Osteoblast (primary cell): ENCODE measurements around the gene ETFRF1. TPM values are rescaled to one million over a fixed set of nuclear protein-coding genes. Genes with fewer than 3 reads are reported as not detected.

Experiments
- DNase-seq: peaks from one replicate; pipeline ENCODE4 v3.0.0; 2011; ENCODE audit warnings: low spot score, mixed read lengths; ENCODE audit not compliant: insufficient read length; ENCODE audit errors: missing footprints
- H2AFZ ChIP-seq: 2 replicates; pipeline ENCODE4 v1.6.0; 2011; ENCODE audit warnings: mild to moderate bottlenecking, low read length
- H3K27ac ChIP-seq: 2 replicates; pipeline ENCODE4 v1.5.1; 2011; ENCODE audit warnings: mild to moderate bottlenecking, low read depth, low read length, moderate library complexity
- H3K27me3 ChIP-seq: 2 replicates; pipeline ENCODE4 v1.6.0; 2012; ENCODE audit warnings: mild to moderate bottlenecking, control low read depth, inconsistent platforms, low read length, moderate library complexity; ENCODE audit not compliant: insufficient read depth
- H3K36me3 ChIP-seq: 2 replicates; pipeline ENCODE4 v1.5.1; 2011; ENCODE audit warnings: mild to moderate bottlenecking, low read length, control low read depth, moderate library complexity; ENCODE audit not compliant: insufficient read depth
- H3K4me1 ChIP-seq: 2 replicates; pipeline ENCODE4 v1.5.1; 2011; ENCODE audit warnings: mild to moderate bottlenecking, low read length, control low read depth, moderate library complexity; ENCODE audit not compliant: insufficient read depth
- H3K4me2 ChIP-seq: 2 replicates; pipeline ENCODE4 v1.6.0; 2011; ENCODE audit warnings: mild to moderate bottlenecking, low read length; ENCODE audit not compliant: insufficient read depth
- H3K4me3 ChIP-seq: fragments of 200-600 bp; sonication (generic); 3 replicates; pipeline ENCODE4 v1.5.1; 2012; ENCODE audit warnings: mild to moderate bottlenecking, low read length, inconsistent platforms; ENCODE audit not compliant: insufficient read depth
- H3K79me2 ChIP-seq: 2 replicates; pipeline ENCODE4 v1.6.0; 2012; ENCODE audit warnings: mild to moderate bottlenecking, low read length, control low read depth, inconsistent platforms; ENCODE audit not compliant: insufficient read depth
- H3K9me3 ChIP-seq: 2 replicates; pipeline ENCODE4 v1.5.1; 2011; ENCODE audit warnings: low read depth, low read length, control low read depth
- H4K20me1 ChIP-seq: 2 replicates; pipeline ENCODE4 v1.6.0; 2012; ENCODE audit warnings: mild to moderate bottlenecking, low read length, control low read depth; ENCODE audit not compliant: insufficient read depth
- total RNA-seq: library from RNA; depleted of rRNA; stranded (reverse); fragments of >200 nt; gene quantifications from 2 replicates; pipeline ENCODE4 v1.2.3, GENCODE V29; 2012
- TF ChIP-seq, protein P1 (sequence below): IDR thresholded peaks from 2 replicates; pipeline ENCODE4 v1.5.1; 2011; ENCODE audit warnings: mild to moderate bottlenecking, low read depth, low read length, moderate library complexity; ENCODE audit errors: extremely low read depth

ETFRF1 gene
- total RNA-seq, 1 donor, result 27.9 TPM

DNA sequence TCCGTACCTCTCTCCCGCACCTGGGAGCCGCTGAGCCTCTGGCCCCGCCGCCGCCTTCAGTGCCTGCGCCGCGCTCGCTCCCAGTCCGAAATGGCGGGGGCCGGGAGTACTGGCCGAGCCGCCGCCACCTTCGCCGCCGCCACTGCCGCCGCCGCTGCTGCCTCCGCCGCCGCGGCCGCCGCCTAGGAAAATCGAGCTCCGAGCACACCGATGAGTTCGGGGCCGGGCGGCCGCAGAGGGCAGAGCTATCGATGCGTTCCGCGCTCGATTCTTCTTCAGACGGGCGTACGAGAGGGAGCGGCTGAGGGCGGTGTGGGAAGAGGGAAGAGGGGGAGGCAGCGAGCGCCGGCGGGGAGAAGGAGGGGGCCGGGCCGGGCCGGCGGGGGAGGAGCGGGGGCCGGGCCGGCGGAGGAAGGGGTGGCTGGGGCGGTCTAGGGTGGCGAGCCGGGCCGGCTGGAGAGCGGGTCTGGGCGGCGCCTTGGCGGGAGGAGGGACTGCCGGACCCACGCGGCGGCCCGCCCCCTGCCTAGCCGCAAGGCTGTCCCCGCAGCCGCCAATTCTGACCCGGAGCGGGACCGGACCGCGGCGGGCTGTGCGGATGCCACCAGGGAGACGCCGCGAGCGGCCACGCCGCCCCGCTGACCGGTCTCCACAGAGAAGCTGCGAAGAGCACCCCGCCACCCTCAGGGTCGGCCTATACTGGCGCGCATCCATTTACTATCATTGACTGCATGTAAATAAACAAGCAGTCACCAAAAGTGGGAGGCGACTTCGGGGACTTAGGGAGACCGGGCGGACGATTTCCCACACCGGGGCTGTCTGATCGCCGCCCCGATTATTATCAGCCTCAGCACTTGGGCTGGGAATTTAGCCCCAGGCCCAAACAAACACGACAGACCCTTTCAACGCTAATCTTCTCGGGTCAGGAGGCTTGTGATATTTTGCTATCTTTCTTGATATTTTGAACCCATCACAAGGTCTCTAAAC is 56.0 kb downstream of the ETFRF1 start, which contains the start of gene KRAS:
Gene KRAS (minus strand): TSS at position 186 of the 987 bp plus-strand sequence.
- no peaks in the 10 kb centered on the region for H3K9me3 ChIP-seq
- peak within 1 kb of the TSS; percentile 86 for H3K4me3 ChIP-seq
- peaks cover 7% of the 10 kb centered on the region for H3K4me1 ChIP-seq
- peak within 1 kb of the TSS; percentile 89 for H2AFZ ChIP-seq
- H3K4me2 ChIP-seq, result peak within 1 kb of the TSS; percentile 95
- peaks cover 2% of the 10 kb centered on the region for H3K27me3 ChIP-seq
- peak; percentile 99 for DNase-seq
- H3K79me2 ChIP-seq, result peaks cover 40% of the 10 kb centered on the region
- H3K27ac ChIP-seq, result peak within 1 kb of the TSS; percentile 73
- peaks cover 6% of the 10 kb centered on the region for H4K20me1 ChIP-seq
- no peaks in the 10 kb centered on the region for H3K36me3 ChIP-seq
- TF ChIP-seq, protein P1, sequence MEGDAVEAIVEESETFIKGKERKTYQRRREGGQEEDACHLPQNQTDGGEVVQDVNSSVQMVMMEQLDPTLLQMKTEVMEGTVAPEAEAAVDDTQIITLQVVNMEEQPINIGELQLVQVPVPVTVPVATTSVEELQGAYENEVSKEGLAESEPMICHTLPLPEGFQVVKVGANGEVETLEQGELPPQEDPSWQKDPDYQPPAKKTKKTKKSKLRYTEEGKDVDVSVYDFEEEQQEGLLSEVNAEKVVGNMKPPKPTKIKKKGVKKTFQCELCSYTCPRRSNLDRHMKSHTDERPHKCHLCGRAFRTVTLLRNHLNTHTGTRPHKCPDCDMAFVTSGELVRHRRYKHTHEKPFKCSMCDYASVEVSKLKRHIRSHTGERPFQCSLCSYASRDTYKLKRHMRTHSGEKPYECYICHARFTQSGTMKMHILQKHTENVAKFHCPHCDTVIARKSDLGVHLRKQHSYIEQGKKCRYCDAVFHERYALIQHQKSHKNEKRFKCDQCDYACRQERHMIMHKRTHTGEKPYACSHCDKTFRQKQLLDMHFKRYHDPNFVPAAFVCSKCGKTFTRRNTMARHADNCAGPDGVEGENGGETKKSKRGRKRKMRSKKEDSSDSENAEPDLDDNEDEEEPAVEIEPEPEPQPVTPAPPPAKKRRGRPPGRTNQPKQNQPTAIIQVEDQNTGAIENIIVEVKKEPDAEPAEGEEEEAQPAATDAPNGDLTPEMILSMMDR, result no peak

DNA sequence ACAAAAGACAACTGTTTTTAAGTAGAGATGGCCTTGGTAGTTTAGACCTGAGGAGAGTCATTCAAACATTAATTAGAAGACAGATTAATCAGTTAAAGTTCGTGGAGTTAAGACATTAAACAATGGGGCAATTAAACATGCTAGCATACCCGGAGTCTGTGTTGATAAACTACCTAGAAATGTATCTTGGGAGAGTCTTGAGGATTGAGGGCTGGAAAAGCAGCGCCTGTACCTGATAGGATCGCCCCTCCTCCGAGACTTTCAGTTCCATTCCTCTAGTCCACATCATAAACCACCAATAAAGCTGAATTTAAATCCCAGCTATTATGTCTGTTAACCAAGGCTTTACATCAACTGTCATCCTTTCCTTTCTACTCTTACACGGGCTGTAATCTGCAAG is 56.7 kb downstream of the ETFRF1 start:
- H3K36me3 ChIP-seq, result no peaks in the 10 kb centered on the region
- H3K9me3 ChIP-seq, result no peaks in the 10 kb centered on the region
- peak overlapping the region; percentile 89 for H2AFZ ChIP-seq
- DNase-seq, result no peak
- H3K4me1 ChIP-seq, result peaks cover 7% of the 10 kb centered on the region
- TF ChIP-seq, protein P1, result no peak
- peak overlapping the region; percentile 43 for H3K27ac ChIP-seq
- H3K27me3 ChIP-seq, result peaks cover 2% of the 10 kb centered on the region
- H3K4me3 ChIP-seq, result peak overlapping the region; percentile 86
- peak overlapping the region; percentile 85 for H3K4me2 ChIP-seq
- H3K79me2 ChIP-seq, result peaks cover 34% of the 10 kb centered on the region
- peaks cover 5% of the 10 kb centered on the region for H4K20me1 ChIP-seq

DNA sequence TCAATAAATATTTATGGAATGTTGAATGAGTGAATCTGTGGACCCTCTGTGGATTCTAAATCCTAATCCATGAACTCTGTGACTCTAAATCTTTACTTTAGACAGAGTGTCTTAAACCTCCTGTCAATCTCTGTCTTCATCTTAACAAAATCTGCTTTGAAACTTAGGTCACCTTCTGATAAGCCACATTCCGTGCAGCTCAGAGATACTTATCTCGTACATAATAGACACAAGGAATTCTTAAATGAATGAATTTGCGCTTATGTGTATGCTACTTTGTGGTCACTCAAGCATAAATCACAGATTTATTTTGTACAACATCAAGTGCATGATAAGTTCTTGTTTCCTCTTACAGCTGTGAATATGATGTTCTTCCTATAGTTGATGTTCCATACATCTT is 57.9 kb downstream of the ETFRF1 start:
- H4K20me1 ChIP-seq, result peaks cover 4% of the 10 kb centered on the region
- H3K79me2 ChIP-seq, result peaks cover 23% of the 10 kb centered on the region
- no peak overlapping the region for H3K27ac ChIP-seq
- TF ChIP-seq, protein P1, result no peak
- H3K27me3 ChIP-seq, result peaks cover 2% of the 10 kb centered on the region
- H3K9me3 ChIP-seq, result no peaks in the 10 kb centered on the region
- no peak overlapping the region for H2AFZ ChIP-seq
- DNase-seq, result no peak
- no peak overlapping the region for H3K4me2 ChIP-seq
- H3K4me1 ChIP-seq, result peaks cover 7% of the 10 kb centered on the region
- H3K36me3 ChIP-seq, result no peaks in the 10 kb centered on the region
- no peak overlapping the region for H3K4me3 ChIP-seq

DNA sequence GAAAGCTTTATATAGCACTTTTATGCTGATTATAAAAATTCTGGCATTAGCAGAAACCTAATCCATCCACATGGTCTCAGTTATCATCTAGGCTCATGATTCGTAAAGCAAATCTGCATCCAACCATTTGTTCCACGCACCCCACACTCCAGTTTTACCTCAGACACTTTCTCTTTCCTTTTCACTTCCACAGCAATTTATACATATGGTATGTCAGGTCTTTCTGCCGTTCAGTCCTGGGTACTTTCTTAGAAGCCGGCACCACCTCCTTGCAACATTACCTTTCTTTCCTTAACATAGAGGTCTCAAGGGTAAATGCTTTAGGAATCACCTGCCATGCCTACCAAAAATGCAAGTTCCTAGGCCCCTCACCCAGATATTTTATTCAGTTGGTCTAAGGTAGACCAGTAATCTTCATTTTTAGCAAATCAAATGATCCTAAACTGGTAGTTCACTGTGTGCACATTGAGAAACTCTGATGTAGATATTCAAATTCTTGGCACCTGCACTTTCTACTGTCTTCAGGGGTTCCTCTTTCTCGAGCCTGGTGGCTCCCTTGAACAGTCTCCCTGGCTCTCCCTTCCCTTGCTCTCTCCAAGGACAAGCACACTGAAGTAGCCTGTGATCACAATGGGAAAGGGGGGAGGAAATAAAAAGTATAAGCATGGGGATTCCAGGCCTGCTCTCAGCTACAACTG is 58.5 kb downstream of the ETFRF1 start:
- H3K4me3 ChIP-seq, result no peak overlapping the region
- no peaks in the 10 kb centered on the region for H3K36me3 ChIP-seq
- H3K79me2 ChIP-seq, result peaks cover 18% of the 10 kb centered on the region
- H3K27ac ChIP-seq, result no peak overlapping the region
- H3K27me3 ChIP-seq, result peaks cover 2% of the 10 kb centered on the region
- H2AFZ ChIP-seq, result no peak overlapping the region
- peaks cover 7% of the 10 kb centered on the region for H3K4me1 ChIP-seq
- no peak for DNase-seq
- H3K9me3 ChIP-seq, result no peaks in the 10 kb centered on the region
- H3K4me2 ChIP-seq, result no peak overlapping the region
- peaks cover 4% of the 10 kb centered on the region for H4K20me1 ChIP-seq
- TF ChIP-seq, protein P1, result no peak
